Activated CD4-positive, alpha-beta memory T cell treated with anti-CD3 and anti-CD28 coated beads, Interleukin-2, amount 10 ng/mL, durations not matched to agents 7 days and 5 days (primary cell): Measurements from ENCODE around the gene ITGAE. TPM values are rescaled to one million over a fixed set of nuclear protein-coding genes. Genes with fewer than 3 reads are reported as not detected.

Source experiments
- CTCF ChIA-PET: fragments of 350-600 bp; sonication (Branson Sonifier 250); formaldehyde crosslinking; loops from one replicate; lab custom pipeline; 2021; ENCODE audit warnings: antibody characterized with exemption, inconsistent platforms; lab: Charles Lee
- POLR2A ChIA-PET: fragments of 350-600 bp; sonication (Branson Sonifier 250); formaldehyde crosslinking; loops from one replicate; lab custom pipeline; 2021; ENCODE audit warnings: antibody characterized with exemption; lab: Charles Lee
- DNase-seq: peaks from one replicate; pipeline ENCODE4 v3.0.0-alpha.2; 2020
- H3K27ac Mint-ChIP-seq: one replicate; pipeline ENCODE4 v1.8.0; 2021; ENCODE audit warnings: mild to moderate bottlenecking, mixed read lengths
- H3K27me3 Mint-ChIP-seq: one replicate; pipeline ENCODE4 v1.8.0; 2021; ENCODE audit warnings: mixed read lengths
- H3K36me3 Mint-ChIP-seq: one replicate; pipeline ENCODE4 v1.8.0; 2021; ENCODE audit warnings: low read depth, mixed read lengths
- H3K4me1 Mint-ChIP-seq: one replicate; pipeline ENCODE4 v1.8.0; 2021; ENCODE audit warnings: mixed read lengths
- H3K4me3 Mint-ChIP-seq: one replicate; pipeline ENCODE4 v1.8.0; 2021; ENCODE audit warnings: mild to moderate bottlenecking, mixed read lengths
- H3K9me3 Mint-ChIP-seq: one replicate; pipeline ENCODE4 v1.8.0; 2021; ENCODE audit warnings: mixed read lengths
- total RNA-seq, 2 experiments: library from RNA; stranded (reverse); gene quantifications; one replicate each; pipeline ENCODE4 v1.2.3, GENCODE V29; 2021

The ITGAE gene
- total RNA-seq, 2 experiments from 2014 or later: 20.0 to 22.0 TPM

- Mint-ChIP-seq H3K4me3 (peak overlapping the region; percentile 81), H3K27me3 (no peaks in the 10 kb centered on the region), H3K27ac (no peak overlapping the region), H3K4me1 (peaks cover 37% of the 10 kb centered on the region), H3K36me3 (peaks cover 16% of the 10 kb centered on the region), H3K9me3 (no peaks in the 10 kb centered on the region)
- ChIA-PET CTCF (interaction anchor here (0.6 to 2.4 kb wide), 4 partner anchors 12 to 91 kb away, joined by 3 to 12 read pairs (median 4); no protein-coding TSS in a partner anchor), POLR2A (interaction anchor here (4.6 to 5.8 kb wide), 2 partner anchors 17 to 29 kb away, joined by 29 to 74 read pairs; partner anchors contain the start of gene HASPIN)
- peak; percentile 70 for DNase-seq
Observed at GRCh38 chr17:3693829-3694231, 107.2 kb downstream of the ITGAE start.

GRCh38 chr17:3693141-3693540, 107.8 kb downstream of the ITGAE start:
- Mint-ChIP-seq H3K36me3 (peaks cover 16% of the 10 kb centered on the region), H3K27ac (no peak overlapping the region), H3K4me3 (no peak overlapping the region), H3K4me1 (peaks cover 37% of the 10 kb centered on the region), H3K9me3 (no peaks in the 10 kb centered on the region), H3K27me3 (no peaks in the 10 kb centered on the region)
- POLR2A ChIA-PET: interaction anchor here (4.6 to 5.8 kb wide), 2 partner anchors 17 to 30 kb away, joined by 29 to 74 read pairs; partner anchors contain the start of gene HASPIN
- CTCF ChIA-PET: interaction anchor here (1.4 kb wide), 1 partner anchor 18 kb away, joined by 4 read pairs; no protein-coding TSS in a partner anchor
- no peak for DNase-seq

- CTCF ChIA-PET: interaction anchor here (1.0 to 1.2 kb wide), 2 partner anchors 25 to 45 kb away, joined by 3 to 4 read pairs; no protein-coding TSS in a partner anchor
Observed at GRCh38 chr17:3692346-3692745, 108.6 kb downstream of the ITGAE start.

GRCh38 chr17:3691617-3692067, 109.3 kb downstream of the ITGAE start:
- H3K27ac Mint-ChIP-seq: no peak overlapping the region
- CTCF ChIA-PET: interaction anchor here (0.7 to 1.2 kb wide), 4 partner anchors 19 to 215 kb away, joined by 3 to 5 read pairs (median 4); no protein-coding TSS in a partner anchor
- H3K9me3 Mint-ChIP-seq: no peaks in the 10 kb centered on the region
- H3K27me3 Mint-ChIP-seq: no peaks in the 10 kb centered on the region
- H3K4me1 Mint-ChIP-seq: peaks cover 31% of the 10 kb centered on the region
- DNase-seq: no peak
- no peak overlapping the region for H3K4me3 Mint-ChIP-seq
- POLR2A ChIA-PET: interaction anchor here (0.7 to 1.9 kb wide), 2 partner anchors 31 to 895 kb away, joined by 3 to 7 read pairs; partner anchors contain the start of gene RAP1GAP2
- peaks cover 12% of the 10 kb centered on the region for H3K36me3 Mint-ChIP-seq

More at GRCh38 chr17:3692346-3692745, 108.6 kb downstream of the ITGAE start:
- DNase-seq: no peak
- POLR2A ChIA-PET: interaction anchor here (0.7 kb wide), 1 partner anchor 896 kb away, joined by 3 read pairs; the partner anchor contains the start of gene RAP1GAP2
- H3K4me1 Mint-ChIP-seq: peaks cover 33% of the 10 kb centered on the region
- no peak overlapping the region for H3K27ac Mint-ChIP-seq
- H3K36me3 Mint-ChIP-seq: peaks cover 12% of the 10 kb centered on the region
- no peaks in the 10 kb centered on the region for H3K27me3 Mint-ChIP-seq
- no peak overlapping the region for H3K4me3 Mint-ChIP-seq
- no peaks in the 10 kb centered on the region for H3K9me3 Mint-ChIP-seq

GRCh38 chr17:3690094-3690715, 110.8 kb downstream of the ITGAE start:
- H3K9me3 Mint-ChIP-seq: no peaks in the 10 kb centered on the region
- H3K27me3 Mint-ChIP-seq: no peaks in the 10 kb centered on the region
- DNase-seq: no peak
- H3K4me1 Mint-ChIP-seq: peaks cover 27% of the 10 kb centered on the region
- no peak overlapping the region for H3K27ac Mint-ChIP-seq
- no peak overlapping the region for H3K4me3 Mint-ChIP-seq
- POLR2A ChIA-PET: interaction anchor here (1.9 kb wide), 1 partner anchor 33 kb away, joined by 7 read pairs; no protein-coding TSS in a partner anchor
- CTCF ChIA-PET: no interaction called here
- peaks cover 12% of the 10 kb centered on the region for H3K36me3 Mint-ChIP-seq

- POLR2A ChIA-PET: no interaction called here
Observed at GRCh38 chr17:3689262-3690093, 111.5 kb downstream of the ITGAE start.

GRCh38 chr17:3688852-3689261, 112.1 kb downstream of the ITGAE start:
- H3K27ac Mint-ChIP-seq: no peak overlapping the region
- no peak for DNase-seq
- peaks cover 18% of the 10 kb centered on the region for H3K4me1 Mint-ChIP-seq
- H3K4me3 Mint-ChIP-seq: no peak overlapping the region
- H3K9me3 Mint-ChIP-seq: no peaks in the 10 kb centered on the region
- CTCF ChIA-PET: no interaction called here
- H3K27me3 Mint-ChIP-seq: no peaks in the 10 kb centered on the region
- POLR2A ChIA-PET: no interaction called here
- peaks cover 12% of the 10 kb centered on the region for H3K36me3 Mint-ChIP-seq

More at GRCh38 chr17:3689262-3690093, 111.5 kb downstream of the ITGAE start:
- Mint-ChIP-seq H3K9me3 (no peaks in the 10 kb centered on the region), H3K27me3 (no peaks in the 10 kb centered on the region), H3K27ac (no peak overlapping the region), H3K36me3 (peaks cover 12% of the 10 kb centered on the region), H3K4me3 (no peak overlapping the region), H3K4me1 (peaks cover 24% of the 10 kb centered on the region)
- DNase-seq: no peak
- CTCF ChIA-PET: no interaction called here

- no peaks in the 10 kb centered on the region for H3K27me3 Mint-ChIP-seq
- no peak overlapping the region for H3K27ac Mint-ChIP-seq
- CTCF ChIA-PET: no interaction called here
Observed at GRCh38 chr17:3688027-3688553, 112.9 kb downstream of the ITGAE start.

GRCh38 chr17:3685174-3685573, 115.8 kb downstream of the ITGAE start:
- Mint-ChIP-seq H3K27ac (no peak overlapping the region), H3K4me3 (no peak overlapping the region), H3K4me1 (peaks cover 24% of the 10 kb centered on the region), H3K9me3 (no peaks in the 10 kb centered on the region), H3K27me3 (no peaks in the 10 kb centered on the region), H3K36me3 (peaks cover 14% of the 10 kb centered on the region)
- CTCF ChIA-PET: no interaction called here
- DNase-seq: no peak
- POLR2A ChIA-PET: interaction anchor here (0.9 kb wide), 1 partner anchor 38 kb away, joined by 3 read pairs; the partner anchor contains the start of gene HASPIN

More at GRCh38 chr17:3688027-3688553, 112.9 kb downstream of the ITGAE start:
- no peaks in the 10 kb centered on the region for H3K9me3 Mint-ChIP-seq
- no peak for DNase-seq
- peaks cover 15% of the 10 kb centered on the region for H3K4me1 Mint-ChIP-seq
- peaks cover 12% of the 10 kb centered on the region for H3K36me3 Mint-ChIP-seq
- no peak overlapping the region for H3K4me3 Mint-ChIP-seq
- POLR2A ChIA-PET: no interaction called here

GRCh38 chr17:3683054-3683511, 117.9 kb downstream of the ITGAE start:
- Mint-ChIP-seq H3K4me1 (peaks cover 27% of the 10 kb centered on the region), H3K4me3 (no peak overlapping the region), H3K27me3 (no peaks in the 10 kb centered on the region), H3K9me3 (no peaks in the 10 kb centered on the region), H3K27ac (no peak overlapping the region), H3K36me3 (peaks cover 10% of the 10 kb centered on the region)
- ChIA-PET POLR2A (no interaction called here), CTCF (interaction anchor here (0.6 to 2.4 kb wide), 18 partner anchors 9 to 164 kb away, joined by 3 to 21 read pairs (median 4); partner anchors contain the start of genes CTNS, EMC6, HASPIN and SHPK)
- peak; percentile 67 for DNase-seq

GRCh38 chr17:3682033-3682432, 119.0 kb downstream of the ITGAE start:
- Mint-ChIP-seq H3K27me3 (no peaks in the 10 kb centered on the region), H3K9me3 (no peaks in the 10 kb centered on the region), H3K27ac (peak overlapping the region; percentile 49), H3K4me1 (peaks cover 27% of the 10 kb centered on the region), H3K4me3 (no peak overlapping the region), H3K36me3 (peaks cover 10% of the 10 kb centered on the region)
- DNase-seq: no peak
- ChIA-PET POLR2A (no interaction called here), CTCF (interaction anchor here (0.6 to 2.4 kb wide), 13 partner anchors 12 to 858 kb away, joined by 3 to 21 read pairs (median 5); partner anchors contain the start of genes CTNS, HASPIN and SHPK)

GRCh38 chr17:3681565-3681964, 119.4 kb downstream of the ITGAE start:
- Mint-ChIP-seq H3K9me3 (no peaks in the 10 kb centered on the region), H3K27me3 (no peaks in the 10 kb centered on the region), H3K36me3 (peaks cover 10% of the 10 kb centered on the region), H3K4me3 (no peak overlapping the region), H3K27ac (peak overlapping the region; percentile 49), H3K4me1 (peaks cover 27% of the 10 kb centered on the region)
- ChIA-PET CTCF (interaction anchor here (0.5 to 2.2 kb wide), 5 partner anchors 13 to 857 kb away, joined by 3 to 12 read pairs (median 5); no protein-coding TSS in a partner anchor), POLR2A (no interaction called here)
- no peak for DNase-seq
